IgD-negative memory B cell (primary cell): ENCODE data around the gene MAPK1. TPM values are rescaled to one million over a fixed set of nuclear protein-coding genes. Genes with fewer than 3 reads are reported as not detected.
"Not testable (repeated sequence)": the region's sequence is repeated elsewhere in the genome, so short reads cannot be mapped to it uniquely, and the experiment has no call there.

Experiments
- H3K27ac Mint-ChIP-seq, 3 donors: one replicate each; pipeline ENCODE4 v1.8.0; 2020 to 2022; ENCODE audit warnings: mild to moderate bottlenecking in 3 of 3, mixed read lengths in 3 of 3, moderate library complexity in 1 of 3
- H3K27me3 Mint-ChIP-seq: one replicate; pipeline ENCODE4 v1.8.0; 2021; ENCODE audit warnings: mixed read lengths
- H3K36me3 Mint-ChIP-seq: one replicate; pipeline ENCODE4 v1.8.0; 2020; ENCODE audit warnings: mild to moderate bottlenecking, mixed read lengths
- H3K4me1 Mint-ChIP-seq, 3 donors: one replicate each; pipeline ENCODE4 v1.8.0; 2020 to 2022; ENCODE audit warnings: mixed read lengths in 3 of 3, mild to moderate bottlenecking in 1 of 3
- H3K4me3 Mint-ChIP-seq, 4 donors: one replicate each; pipeline ENCODE4 v1.8.0; 2020 to 2022; ENCODE audit warnings: mild to moderate bottlenecking in 4 of 4, mixed read lengths in 4 of 4, moderate library complexity in 3 of 4
- H3K9me3 Mint-ChIP-seq, 3 donors: one replicate each; pipeline ENCODE4 v1.8.0; 2020 to 2021; ENCODE audit warnings: mixed read lengths in 3 of 3, mild to moderate bottlenecking in 1 of 3
- polyA plus RNA-seq: library from polyadenylated mRNA; unstranded; fragments of 300-500 nt; fragmentation: Illumina TruSeq; gene quantifications from one replicate; pipeline ENCODE4 v1.2.3, GENCODE V29; 2021

Gene MAPK1
- polyA plus RNA-seq, 1 donor from 2014 or later = 41.2 TPM

DNA sequence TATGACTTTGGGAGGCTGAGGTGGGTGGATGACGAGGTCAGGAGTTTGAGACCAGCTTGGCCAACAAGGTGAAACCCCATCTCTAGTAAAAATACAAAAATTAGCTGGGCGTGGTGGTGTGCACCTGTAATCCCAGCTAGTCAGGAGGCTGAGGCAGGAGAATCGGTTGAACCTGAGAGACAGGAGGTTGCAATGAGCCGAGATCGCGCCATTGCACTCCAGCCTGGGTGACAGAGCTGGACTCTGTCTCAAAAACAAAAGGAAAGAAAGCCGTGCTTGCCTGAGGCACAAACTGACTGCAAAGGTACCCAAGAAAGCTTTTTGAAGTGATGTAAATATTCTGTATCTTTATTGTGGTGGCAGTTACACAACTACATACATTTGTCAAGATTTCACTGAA is 42.5 kb downstream of the MAPK1 start:
- H3K9me3 Mint-ChIP-seq, H3K36me3 Mint-ChIP-seq: not testable (repeated sequence)

GRCh38 chr22:21824445-21824912 is 43.0 kb downstream of the MAPK1 start:
- Mint-ChIP-seq H3K4me1 (peaks cover 31 to 53% (median 47%) of the 10 kb centered on the region in 3 donors), H3K9me3 (no peaks in the 10 kb centered on the region), H3K4me3 (peak overlapping the region in 1 of 4 donors; percentile 56), H3K27me3 (peaks cover 2% of the 10 kb centered on the region), H3K27ac (peak overlapping the region in 2 of 3 donors; percentile 18 to 69), H3K36me3 (peaks cover 1% of the 10 kb centered on the region)

More for the DNA sequence above, 42.5 kb downstream of the MAPK1 start:
- Mint-ChIP-seq H3K4me3 (peak overlapping the region in 1 of 4 donors; percentile 18), H3K4me1 (peaks cover 31 to 56% (median 51%) of the 10 kb centered on the region in 3 donors), H3K27ac (peak overlapping the region in 1 of 3 donors; percentile 69)
- not testable (repeated sequence) for H3K27me3 Mint-ChIP-seq

DNA sequence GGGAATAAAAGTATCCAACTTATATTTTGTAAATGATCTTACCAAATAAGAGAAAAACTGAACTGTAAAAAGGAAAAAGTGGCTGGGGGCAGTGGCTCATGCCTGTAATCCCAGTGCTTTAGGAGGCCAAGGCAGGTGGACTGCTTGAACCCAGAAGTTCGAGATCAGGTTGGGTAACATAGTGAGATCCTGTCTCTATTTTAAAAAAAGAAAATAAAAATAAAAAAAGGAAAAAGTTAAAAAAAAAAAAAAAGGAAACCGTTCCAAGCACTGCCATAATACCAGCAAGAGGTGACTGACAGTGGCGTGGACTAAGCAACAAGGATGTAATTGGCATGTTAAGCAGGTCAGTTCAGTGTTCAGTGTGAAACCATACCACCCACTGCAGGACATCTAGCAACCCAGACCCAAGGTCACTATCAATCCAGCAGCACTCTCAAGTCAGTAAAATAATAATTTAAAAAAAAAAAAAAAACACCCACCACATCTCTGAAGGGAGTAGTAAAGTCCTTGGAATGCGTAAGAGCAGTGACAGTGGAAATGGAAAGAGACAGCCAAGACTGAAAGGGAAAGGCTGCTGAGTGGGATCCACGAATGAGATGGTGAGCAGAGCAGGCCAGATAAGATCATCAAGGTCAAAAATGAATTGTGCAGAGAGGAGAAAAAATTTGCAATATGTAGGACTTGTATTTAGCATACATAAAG is 43.6 kb downstream of the MAPK1 start:
- H3K27me3 Mint-ChIP-seq = peaks cover 2% of the 10 kb centered on the region
- H3K9me3 Mint-ChIP-seq = no peaks in the 10 kb centered on the region
- H3K27ac Mint-ChIP-seq = peak overlapping the region in 2 of 3 donors; percentile 18 to 69
- peak overlapping the region in 1 of 4 donors; percentile 82 for H3K4me3 Mint-ChIP-seq
- H3K36me3 Mint-ChIP-seq = peaks cover 1% of the 10 kb centered on the region
- peaks cover 37 to 54% (median 41%) of the 10 kb centered on the region in 3 donors for H3K4me1 Mint-ChIP-seq

DNA sequence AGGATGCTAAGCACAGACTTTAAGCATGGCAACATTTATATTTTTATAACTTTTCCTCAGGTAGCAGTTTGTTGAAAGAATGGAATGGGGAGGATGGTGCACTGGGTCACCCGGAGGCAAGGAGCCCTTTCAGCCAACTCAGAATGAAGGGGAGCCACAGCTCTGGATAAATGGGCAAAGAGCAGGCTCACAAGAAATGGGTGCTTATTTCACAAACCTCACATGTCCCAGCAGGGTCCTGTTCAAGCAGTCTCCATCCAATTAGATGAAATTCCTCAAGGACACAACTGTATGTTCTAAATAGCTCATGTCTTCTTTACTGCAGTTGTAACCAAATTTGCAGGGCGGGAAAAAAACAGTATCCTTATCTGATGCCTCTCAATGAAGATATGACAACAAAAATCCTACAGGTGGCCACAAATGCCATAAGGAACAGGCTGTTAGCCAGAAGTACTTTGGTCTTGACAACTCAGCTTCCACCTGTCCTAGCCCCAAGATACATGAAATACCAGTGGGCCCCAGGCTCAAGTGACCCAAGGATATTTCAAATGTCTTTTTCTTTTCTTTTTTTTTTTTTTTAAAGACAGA is 48.2 kb downstream of the MAPK1 start:
- Mint-ChIP-seq H3K9me3 (no peaks in the 10 kb centered on the region), H3K4me3 (peak overlapping the region in 2 of 4 donors; percentile 59 to 86), H3K27me3 (peaks cover 2% of the 10 kb centered on the region), H3K4me1 (peaks cover 34 to 47% (median 47%) of the 10 kb centered on the region in 3 donors), H3K36me3 (no peaks in the 10 kb centered on the region), H3K27ac (peak overlapping the region; percentile 34 to 99 (median 99))

DNA sequence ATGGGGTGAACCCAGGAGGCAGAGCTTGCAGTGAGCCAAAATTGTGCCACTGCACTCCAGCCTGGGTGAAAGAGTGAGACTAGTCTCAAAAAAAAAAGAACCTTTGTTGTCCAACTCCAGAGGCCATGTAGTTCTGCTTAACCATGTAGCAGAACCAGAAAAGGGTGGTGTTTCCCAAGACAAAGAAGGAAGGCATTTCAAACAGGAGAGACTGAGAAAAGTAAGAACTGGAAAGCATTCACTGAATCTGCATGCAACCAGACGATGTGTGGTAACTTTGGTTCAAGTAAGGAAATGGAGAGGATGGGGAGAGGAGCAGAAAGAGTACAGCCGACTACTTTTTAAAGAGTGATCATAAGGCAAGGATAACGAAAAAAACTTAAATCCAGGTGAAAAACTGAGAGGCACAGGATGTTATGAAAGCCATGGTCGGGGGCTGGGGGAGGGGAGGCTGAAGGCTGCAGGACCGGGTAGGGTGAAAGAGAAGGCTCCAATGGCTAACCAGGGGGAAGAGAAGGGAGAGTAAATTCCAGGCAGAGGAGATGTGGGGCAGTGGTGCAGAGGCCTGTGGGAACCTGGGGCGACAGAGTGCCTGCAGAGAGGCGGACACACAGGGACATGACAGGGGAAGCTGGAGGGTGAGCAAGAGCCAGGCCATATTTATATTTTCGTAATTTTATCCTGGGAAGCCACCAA is 48.8 kb downstream of the MAPK1 start:
- H3K4me1 Mint-ChIP-seq = peaks cover 36 to 50% (median 49%) of the 10 kb centered on the region in 3 donors
- no peaks in the 10 kb centered on the region for H3K27me3 Mint-ChIP-seq
- H3K4me3 Mint-ChIP-seq = peak overlapping the region in 3 of 4 donors; percentile 59 to 90 (median 86)
- H3K9me3 Mint-ChIP-seq = no peaks in the 10 kb centered on the region
- H3K36me3 Mint-ChIP-seq = no peaks in the 10 kb centered on the region
- peak overlapping the region; percentile 97 to 99 (median 99) for H3K27ac Mint-ChIP-seq

GRCh38 chr22:21817497-21817853 is 50.0 kb downstream of the MAPK1 start:
- H3K27ac Mint-ChIP-seq = peak overlapping the region; percentile 97 to 99 (median 99)
- H3K27me3 Mint-ChIP-seq, H3K9me3 Mint-ChIP-seq, H3K36me3 Mint-ChIP-seq: not testable (repeated sequence)
- H3K4me3 Mint-ChIP-seq = peak overlapping the region; percentile 70 to 90 (median 86)
- H3K4me1 Mint-ChIP-seq = peaks cover 38 to 52% (median 49%) of the 10 kb centered on the region in 3 donors

- H3K36me3 Mint-ChIP-seq = peaks cover under 1% of the 10 kb centered on the region
- peaks cover 38 to 52% (median 50%) of the 10 kb centered on the region in 3 donors for H3K4me1 Mint-ChIP-seq
- H3K27me3 Mint-ChIP-seq = no peaks in the 10 kb centered on the region
- H3K9me3 Mint-ChIP-seq = no peaks in the 10 kb centered on the region
- peak overlapping the region; percentile 70 to 90 (median 86) for H3K4me3 Mint-ChIP-seq
- peak overlapping the region; percentile 97 to 99 (median 99) for H3K27ac Mint-ChIP-seq
These were observed 50.5 kb downstream of the MAPK1 start for GRCh38 chr22:21816787-21817496.

GRCh38 chr22:21816472-21816786 is 51.0 kb downstream of the MAPK1 start:
- Mint-ChIP-seq H3K27ac (peak overlapping the region; percentile 97 to 99 (median 99)), H3K27me3 (no peaks in the 10 kb centered on the region), H3K4me1 (peaks cover 38 to 53% (median 49%) of the 10 kb centered on the region in 3 donors), H3K4me3 (peak overlapping the region; percentile 70 to 90 (median 86)), H3K36me3 (peaks cover 3% of the 10 kb centered on the region), H3K9me3 (no peaks in the 10 kb centered on the region)

DNA sequence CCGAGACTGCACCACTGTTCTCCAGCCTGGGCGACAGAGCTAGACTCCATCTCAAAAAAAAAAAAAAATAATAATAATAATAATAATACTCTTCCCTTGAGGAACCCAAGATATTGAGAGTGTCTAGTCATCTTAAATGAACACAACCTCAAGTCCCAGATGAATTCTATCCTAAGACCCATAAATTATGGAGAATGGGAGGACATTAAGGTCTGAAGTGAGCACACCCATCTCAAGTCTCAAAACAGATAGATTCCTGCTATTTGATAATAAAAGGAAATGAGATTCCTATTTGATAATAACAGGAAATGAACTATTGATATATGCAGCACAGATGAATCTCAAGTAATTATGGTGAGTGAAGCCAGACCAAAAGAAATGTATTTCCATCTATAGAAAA is 51.5 kb downstream of the MAPK1 start:
- Mint-ChIP-seq H3K27ac (peak overlapping the region; percentile 97 to 99 (median 99)), H3K4me1 (peaks cover 38 to 50% (median 47%) of the 10 kb centered on the region in 3 donors), H3K4me3 (peak overlapping the region in 3 of 4 donors; percentile 58 to 90 (median 85)), H3K27me3 (no peaks in the 10 kb centered on the region), H3K9me3 (no peaks in the 10 kb centered on the region), H3K36me3 (peaks cover 3% of the 10 kb centered on the region)

- H3K9me3 Mint-ChIP-seq = no peaks in the 10 kb centered on the region
- H3K27me3 Mint-ChIP-seq = no peaks in the 10 kb centered on the region
- peak overlapping the region in 1 of 4 donors; percentile 90 for H3K4me3 Mint-ChIP-seq
- peaks cover 5% of the 10 kb centered on the region for H3K36me3 Mint-ChIP-seq
- peak overlapping the region; percentile 10 to 99 (median 97) for H3K27ac Mint-ChIP-seq
- peaks cover 38 to 49% (median 47%) of the 10 kb centered on the region in 3 donors for H3K4me1 Mint-ChIP-seq
These were observed 52.1 kb downstream of the MAPK1 start for GRCh38 chr22:21815357-21815756.

DNA sequence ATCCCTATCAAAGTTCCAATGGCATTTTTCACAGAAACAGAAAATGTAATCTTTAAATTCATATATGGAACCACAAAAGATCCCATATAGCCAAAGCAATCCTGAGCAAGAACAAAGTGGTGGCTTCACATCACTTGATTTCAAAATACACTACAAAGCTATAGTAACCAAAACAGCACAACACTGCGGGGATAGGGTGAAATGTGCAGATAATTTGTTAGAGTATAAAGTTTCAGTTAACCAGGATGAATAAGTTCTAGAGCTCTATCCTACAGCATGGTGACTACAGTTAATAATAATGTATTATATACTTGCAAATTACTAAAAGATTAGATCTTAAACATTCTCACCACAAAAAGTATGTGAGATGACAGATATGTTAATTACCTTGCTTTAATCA is 55.5 kb downstream of the MAPK1 start:
- Mint-ChIP-seq H3K4me3 (peak overlapping the region in 1 of 4 donors; percentile 13), H3K9me3 (no peaks in the 10 kb centered on the region), H3K36me3 (peaks cover 5% of the 10 kb centered on the region), H3K27me3 (no peaks in the 10 kb centered on the region), H3K4me1 (peaks cover 32 to 34% (median 33%) of the 10 kb centered on the region in 3 donors), H3K27ac (peak overlapping the region; percentile 59 to 83 (median 73))

- H3K4me1 Mint-ChIP-seq = peaks cover 10 to 15% (median 13%) of the 10 kb centered on the region in 3 donors
- no peaks in the 10 kb centered on the region for H3K27me3 Mint-ChIP-seq
- peak overlapping the region in 2 of 3 donors; percentile 28 to 64 for H3K27ac Mint-ChIP-seq
- H3K4me3 Mint-ChIP-seq = no peak overlapping the region
- peaks cover 8% of the 10 kb centered on the region for H3K36me3 Mint-ChIP-seq
- no peaks in the 10 kb centered on the region for H3K9me3 Mint-ChIP-seq
These were observed 59.6 kb downstream of the MAPK1 start for GRCh38 chr22:21807544-21808529.

GRCh38 chr22:21805325-21805724 is 62.1 kb downstream of the MAPK1 start:
- H3K27ac Mint-ChIP-seq, H3K4me3 Mint-ChIP-seq, H3K27me3 Mint-ChIP-seq, H3K9me3 Mint-ChIP-seq, H3K36me3 Mint-ChIP-seq: not testable (repeated sequence)
- H3K4me1 Mint-ChIP-seq = peaks cover 8 to 15% (median 10%) of the 10 kb centered on the region in 3 donors
